Measurements from ENCODE around the gene TNS4.

The TNS4 gene

GRCh38 chr17:40479754-40480480 lies 21.5 kb downstream of the TNS4 start:
- ChIA-PET CTCF (no interaction called here), POLR2A (no interaction called here)
- DNase-seq (ENCODE audit: extremely low spot score), result no peak
- TF ChIP-seq FOXK2 (IDR thresholded peaks at IDR 0.05) (no peak), FOXM1 (IDR thresholded peaks at IDR 0.05; ENCODE audit: borderline replicate concordance) (no peak), CTBP1 (IDR thresholded peaks at IDR 0.05; ENCODE audit: borderline replicate concordance) (no peak), TARDBP (IDR thresholded peaks at IDR 0.05) (no peak), ARNT (IDR thresholded peaks at IDR 0.05) (no peak), SUZ12 (IDR thresholded peaks at IDR 0.05) (no peak), ZNF384 (IDR thresholded peaks at IDR 0.05) (no peak), SP1 (IDR thresholded peaks at IDR 0.05) (no peak), BHLHE40 (IDR thresholded peaks at IDR 0.05; ENCODE audit: borderline replicate concordance) (no peak)

DNA sequence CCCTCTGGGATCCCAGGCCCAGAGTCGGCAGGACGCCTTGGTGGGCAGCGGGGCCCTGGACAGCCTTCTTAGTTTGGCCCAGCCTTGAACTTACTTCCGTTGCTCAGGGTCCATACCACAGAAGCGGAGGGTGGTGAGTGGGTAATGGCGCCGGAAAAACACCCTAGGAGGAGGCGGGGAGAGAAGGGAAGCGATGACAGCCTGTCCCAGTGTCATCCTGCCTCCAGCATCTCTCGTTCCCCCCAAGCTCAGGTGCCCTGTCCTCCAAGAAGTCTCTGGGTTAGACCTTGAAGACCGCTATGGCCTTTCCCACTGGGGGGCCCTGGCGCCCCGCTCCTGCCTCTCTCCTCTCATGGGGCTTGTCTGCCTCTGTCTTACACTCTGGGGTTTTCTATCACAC lies 22.9 kb downstream of the TNS4 start:
- ChIA-PET POLR2A (no interaction called here), CTCF (interaction anchor here (0.7 kb wide), 1 partner anchor 23 kb away, joined by 3 read pairs; no protein-coding TSS in a partner anchor)
- DNase-seq (ENCODE audit: extremely low spot score), result no peak
- TF ChIP-seq ELF4 (IDR thresholded peaks at IDR 0.05), result no peak
- TF ChIP-seq, protein P1, sequence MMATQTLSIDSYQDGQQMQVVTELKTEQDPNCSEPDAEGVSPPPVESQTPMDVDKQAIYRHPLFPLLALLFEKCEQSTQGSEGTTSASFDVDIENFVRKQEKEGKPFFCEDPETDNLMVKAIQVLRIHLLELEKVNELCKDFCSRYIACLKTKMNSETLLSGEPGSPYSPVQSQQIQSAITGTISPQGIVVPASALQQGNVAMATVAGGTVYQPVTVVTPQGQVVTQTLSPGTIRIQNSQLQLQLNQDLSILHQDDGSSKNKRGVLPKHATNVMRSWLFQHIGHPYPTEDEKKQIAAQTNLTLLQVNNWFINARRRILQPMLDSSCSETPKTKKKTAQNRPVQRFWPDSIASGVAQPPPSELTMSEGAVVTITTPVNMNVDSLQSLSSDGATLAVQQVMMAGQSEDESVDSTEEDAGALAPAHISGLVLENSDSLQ (IDR thresholded peaks at IDR 0.05), result no peak
- TF ChIP-seq LEF1 (IDR thresholded peaks at IDR 0.05; ENCODE audit: borderline replicate concordance), result no peak
- TF ChIP-seq HDGF (IDR thresholded peaks at IDR 0.05; ENCODE audit: borderline replicate concordance), result no peak

DNA sequence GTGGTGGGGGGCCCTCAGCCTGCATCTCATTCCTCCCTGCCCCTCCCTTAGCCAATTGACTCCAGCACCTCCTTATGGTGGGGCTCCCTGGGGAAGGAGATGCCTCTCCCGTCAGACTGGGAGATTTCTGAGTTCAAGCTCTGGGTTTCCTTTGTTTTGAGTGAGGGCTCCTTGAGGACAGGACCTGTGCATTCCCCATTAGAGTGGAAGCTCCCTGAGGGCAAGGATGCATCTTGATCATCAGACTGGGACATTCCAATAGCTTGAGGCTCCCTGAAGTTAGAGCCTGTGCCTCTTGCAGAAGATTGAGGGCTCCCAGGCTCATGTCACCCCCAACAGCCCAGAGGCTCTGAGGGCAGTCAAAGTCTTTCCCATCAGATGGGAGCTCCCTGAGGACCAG lies 23.6 kb downstream of the TNS4 start:
- DNase-seq (ENCODE audit: extremely low spot score), result no peak
- TF ChIP-seq BHLHE40 (IDR thresholded peaks at IDR 0.05; ENCODE audit: borderline replicate concordance), result no peak
- no peak for TF ChIP-seq FOXK2 (IDR thresholded peaks at IDR 0.05)
- no peak for TF ChIP-seq L3MBTL2 (conservative IDR thresholded peaks at IDR 0.05)
- no peak for TF ChIP-seq ARNT (IDR thresholded peaks at IDR 0.05)
- no peak for TF ChIP-seq SP1 (IDR thresholded peaks at IDR 0.05)
- no peak for TF ChIP-seq LEF1 (IDR thresholded peaks at IDR 0.05; ENCODE audit: borderline replicate concordance)
- TF ChIP-seq ELF4 (IDR thresholded peaks at IDR 0.05), result no peak
- no peak for TF ChIP-seq NFRKB (IDR thresholded peaks at IDR 0.05)
- no peak for TF ChIP-seq SUZ12 (IDR thresholded peaks at IDR 0.05)
- no peak for TF ChIP-seq ZNF384 (IDR thresholded peaks at IDR 0.05)
- TF ChIP-seq FOXA1 (IDR thresholded peaks at IDR 0.05), result no peak
- TF ChIP-seq, protein P1 (IDR thresholded peaks at IDR 0.05), result no peak
- no peak for TF ChIP-seq FOXM1 (IDR thresholded peaks at IDR 0.05; ENCODE audit: borderline replicate concordance)
- no peak for TF ChIP-seq TARDBP (IDR thresholded peaks at IDR 0.05)
- ChIA-PET POLR2A (no interaction called here), CTCF (interaction anchor here (0.7 to 2.6 kb wide), 3 partner anchors 10 to 23 kb away, joined by 3 to 14 read pairs (median 10); no protein-coding TSS in a partner anchor)

GRCh38 chr17:40475234-40475908 lies 26.1 kb downstream of the TNS4 start:
- DNase-seq (ENCODE audit: extremely low spot score), result no peak
- CTCF ChIA-PET, result interaction anchor here (0.6 to 2.6 kb wide), 33 partner anchors 10 to 1104 kb away, joined by 3 to 19 read pairs (median 4); partner anchors contain the start of gene IGFBP4
- POLR2A ChIA-PET, result interaction anchor here (0.7 to 1.5 kb wide), 5 partner anchors 22 to 113 kb away, joined by 3 to 17 read pairs (median 4); partner anchors contain the start of gene TOP2A
- TF ChIP-seq LEF1 (IDR thresholded peaks at IDR 0.05; ENCODE audit: borderline replicate concordance) (no peak), FOXK2 (IDR thresholded peaks at IDR 0.05) (no peak), NFRKB (IDR thresholded peaks at IDR 0.05) (no peak), HDGF (IDR thresholded peaks at IDR 0.05; ENCODE audit: borderline replicate concordance) (no peak), SP1 (IDR thresholded peaks at IDR 0.05) (no peak), ARNT (IDR thresholded peaks at IDR 0.05) (no peak), CTBP1 (IDR thresholded peaks at IDR 0.05; ENCODE audit: borderline replicate concordance) (no peak), ZNF384 (IDR thresholded peaks at IDR 0.05) (no peak), SUZ12 (IDR thresholded peaks at IDR 0.05) (no peak), L3MBTL2 (conservative IDR thresholded peaks at IDR 0.05) (no peak)
- TF ChIP-seq, protein P1 (IDR thresholded peaks at IDR 0.05), result no peak

DNA sequence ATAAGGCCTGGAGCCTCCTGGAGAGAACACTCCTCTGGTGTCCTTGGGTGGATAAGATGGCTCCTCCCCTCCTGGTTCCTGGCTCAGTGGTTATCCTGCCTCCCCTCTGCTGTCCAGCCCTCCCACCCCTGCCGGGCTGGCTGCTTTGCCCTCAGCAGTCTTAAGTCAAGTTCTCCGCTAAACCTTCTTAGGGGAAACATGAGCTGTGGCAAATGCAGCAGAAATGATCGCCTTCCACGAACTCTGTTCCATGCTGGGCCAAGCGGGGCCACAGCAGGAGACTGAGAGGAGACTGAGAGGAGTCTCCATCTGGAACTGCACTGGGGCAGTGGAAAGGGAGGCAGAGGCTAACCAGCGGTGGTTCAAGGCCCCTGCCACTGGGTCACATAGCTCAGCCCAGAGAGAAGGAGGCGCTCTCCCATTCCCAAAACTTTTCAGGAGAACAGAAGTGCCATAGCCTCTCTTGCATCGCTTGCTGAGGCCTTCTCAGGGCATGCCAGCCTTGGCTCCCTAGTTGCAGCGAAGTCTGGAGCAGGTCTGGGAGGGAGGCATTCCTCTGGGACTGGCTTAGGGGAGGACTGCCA lies 26.9 kb downstream of the TNS4 start:
- peak; percentile 15 for DNase-seq (ENCODE audit: extremely low spot score)
- TF ChIP-seq BHLHE40 (IDR thresholded peaks at IDR 0.05; ENCODE audit: borderline replicate concordance), result no peak
- TF ChIP-seq L3MBTL2 (conservative IDR thresholded peaks at IDR 0.05), result no peak
- TF ChIP-seq LEF1 (IDR thresholded peaks at IDR 0.05; ENCODE audit: borderline replicate concordance), result no peak
- no peak for TF ChIP-seq TARDBP (IDR thresholded peaks at IDR 0.05)
- TF ChIP-seq HDGF (IDR thresholded peaks at IDR 0.05; ENCODE audit: borderline replicate concordance), result no peak
- CTCF ChIA-PET, result interaction anchor here (0.9 kb wide), 1 partner anchor 85 kb away, joined by 4 read pairs; no protein-coding TSS in a partner anchor
- POLR2A ChIA-PET, result no interaction called here
